A549 (cell line): ENCODE measurements around the gene CACFD1.

Experiments used
- BCL3 ChIP-seq: fragments of >200 bp; sonication (Bioruptor Twin); formaldehyde crosslinking; IDR thresholded peaks from 3 replicates; pipeline ENCODE4 v1.6.1; 2016
- EHMT2 ChIP-seq: fragments of 200-600 bp; sonication (generic); IDR thresholded peaks from 2 replicates; pipeline ENCODE4 v1.6.1; 2016; ENCODE audit warnings: antibody characterized with exemption, low read depth, mild to moderate bottlenecking, moderate library complexity
- ELK1 ChIP-seq: fragments of 150-350 bp; IDR thresholded peaks from 2 replicates; pipeline ENCODE4 v1.6.1; 2014; ENCODE audit warnings: low read depth, mild to moderate bottlenecking, low read length
- EP300 ChIP-seq, 2 experiments: fragments of >200 bp; sonication (Bioruptor Twin); formaldehyde crosslinking; IDR thresholded peaks; 2 replicates in 1 of 2; 3 replicates in 1 of 2; pipeline ENCODE4 v1.6.1; 2016 to 2017
- ESRRA ChIP-seq: fragments of 150-350 bp; IDR thresholded peaks from 2 replicates; pipeline ENCODE4 v1.6.1; 2014; ENCODE audit warnings: mild to moderate bottlenecking, low read length, borderline replicate concordance
- POLR2A ChIP-seq: IDR thresholded peaks from 2 replicates; pipeline ENCODE4 v1.6.1; 2012; ENCODE audit warnings: mild to moderate bottlenecking, low read length
- RFX5 ChIP-seq: fragments of 450-650 bp; IDR thresholded peaks from 2 replicates; pipeline ENCODE4 v1.7.1; 2014; ENCODE audit warnings: antibody characterized with exemption, mild to moderate bottlenecking, moderate library complexity
- SMC3 ChIP-seq: fragments of >200 bp; sonication (Bioruptor Twin); formaldehyde crosslinking; IDR thresholded peaks from 3 replicates; pipeline ENCODE4 v1.6.1; 2018; ENCODE audit warnings: inconsistent platforms
- SREBF2 ChIP-seq: fragments of 450-650 bp; IDR thresholded peaks from 2 replicates; pipeline ENCODE4 v1.6.1; 2014; ENCODE audit warnings: mild to moderate bottlenecking, moderate library complexity
- TF ChIP-seq, protein P1 (sequence below): fragments of >200 bp; sonication (Bioruptor Twin); formaldehyde crosslinking; IDR thresholded peaks from 3 replicates; pipeline ENCODE4 v1.5.1; 2016
- TF ChIP-seq, protein P2 (sequence below): IDR thresholded peaks from 2 replicates; pipeline ENCODE4 v1.6.1; 2012
- TF ChIP-seq, protein P3 (sequence below): fragments of 450-650 bp; IDR thresholded peaks from 2 replicates; pipeline ENCODE4 v1.6.1; 2014; ENCODE audit warnings: antibody characterized with exemption

- TF ChIP-seq, protein P1, sequence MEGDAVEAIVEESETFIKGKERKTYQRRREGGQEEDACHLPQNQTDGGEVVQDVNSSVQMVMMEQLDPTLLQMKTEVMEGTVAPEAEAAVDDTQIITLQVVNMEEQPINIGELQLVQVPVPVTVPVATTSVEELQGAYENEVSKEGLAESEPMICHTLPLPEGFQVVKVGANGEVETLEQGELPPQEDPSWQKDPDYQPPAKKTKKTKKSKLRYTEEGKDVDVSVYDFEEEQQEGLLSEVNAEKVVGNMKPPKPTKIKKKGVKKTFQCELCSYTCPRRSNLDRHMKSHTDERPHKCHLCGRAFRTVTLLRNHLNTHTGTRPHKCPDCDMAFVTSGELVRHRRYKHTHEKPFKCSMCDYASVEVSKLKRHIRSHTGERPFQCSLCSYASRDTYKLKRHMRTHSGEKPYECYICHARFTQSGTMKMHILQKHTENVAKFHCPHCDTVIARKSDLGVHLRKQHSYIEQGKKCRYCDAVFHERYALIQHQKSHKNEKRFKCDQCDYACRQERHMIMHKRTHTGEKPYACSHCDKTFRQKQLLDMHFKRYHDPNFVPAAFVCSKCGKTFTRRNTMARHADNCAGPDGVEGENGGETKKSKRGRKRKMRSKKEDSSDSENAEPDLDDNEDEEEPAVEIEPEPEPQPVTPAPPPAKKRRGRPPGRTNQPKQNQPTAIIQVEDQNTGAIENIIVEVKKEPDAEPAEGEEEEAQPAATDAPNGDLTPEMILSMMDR, result no peak
- TF ChIP-seq BCL3 (no peak), EHMT2 (no peak), RFX5 (no peak), ELK1 (no peak), POLR2A (no peak), EP300 (IDR thresholded peaks at IDR 0.05) (no peak), ESRRA (no peak), SMC3 (no peak), SREBF2 (no peak)
- TF ChIP-seq, protein P2, sequence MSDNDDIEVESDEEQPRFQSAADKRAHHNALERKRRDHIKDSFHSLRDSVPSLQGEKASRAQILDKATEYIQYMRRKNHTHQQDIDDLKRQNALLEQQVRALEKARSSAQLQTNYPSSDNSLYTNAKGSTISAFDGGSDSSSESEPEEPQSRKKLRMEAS, result no peak
- TF ChIP-seq, protein P3, sequence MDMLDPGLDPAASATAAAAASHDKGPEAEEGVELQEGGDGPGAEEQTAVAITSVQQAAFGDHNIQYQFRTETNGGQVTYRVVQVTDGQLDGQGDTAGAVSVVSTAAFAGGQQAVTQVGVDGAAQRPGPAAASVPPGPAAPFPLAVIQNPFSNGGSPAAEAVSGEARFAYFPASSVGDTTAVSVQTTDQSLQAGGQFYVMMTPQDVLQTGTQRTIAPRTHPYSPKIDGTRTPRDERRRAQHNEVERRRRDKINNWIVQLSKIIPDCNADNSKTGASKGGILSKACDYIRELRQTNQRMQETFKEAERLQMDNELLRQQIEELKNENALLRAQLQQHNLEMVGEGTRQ, result no peak
Measured at GRCh38 chr9:133516256-133516960, 56.6 kb downstream of the CACFD1 start.
